Lower leg skin (tissue), 3 donors: ENCODE data around the gene SMAD6.

Experiments used
- POLR2A ChIP-seq, 2 donors: fragments of 450-650 bp; IDR thresholded peaks; one replicate each; pipeline ENCODE4 v1.6.1; 2016 to 2017; ENCODE audit warnings: antibody characterized with exemption in 2 of 2, mild to moderate bottlenecking in 1 of 2, moderate library complexity in 1 of 2
- TF ChIP-seq, protein P1 (sequence below), 3 donors: fragments of 450-650 bp; IDR thresholded peaks; one replicate each; pipeline ENCODE4 v1.5.1; 2016; ENCODE audit warnings: antibody characterized with exemption in 3 of 3, mild to moderate bottlenecking in 3 of 3, moderate library complexity in 2 of 3

DNA sequence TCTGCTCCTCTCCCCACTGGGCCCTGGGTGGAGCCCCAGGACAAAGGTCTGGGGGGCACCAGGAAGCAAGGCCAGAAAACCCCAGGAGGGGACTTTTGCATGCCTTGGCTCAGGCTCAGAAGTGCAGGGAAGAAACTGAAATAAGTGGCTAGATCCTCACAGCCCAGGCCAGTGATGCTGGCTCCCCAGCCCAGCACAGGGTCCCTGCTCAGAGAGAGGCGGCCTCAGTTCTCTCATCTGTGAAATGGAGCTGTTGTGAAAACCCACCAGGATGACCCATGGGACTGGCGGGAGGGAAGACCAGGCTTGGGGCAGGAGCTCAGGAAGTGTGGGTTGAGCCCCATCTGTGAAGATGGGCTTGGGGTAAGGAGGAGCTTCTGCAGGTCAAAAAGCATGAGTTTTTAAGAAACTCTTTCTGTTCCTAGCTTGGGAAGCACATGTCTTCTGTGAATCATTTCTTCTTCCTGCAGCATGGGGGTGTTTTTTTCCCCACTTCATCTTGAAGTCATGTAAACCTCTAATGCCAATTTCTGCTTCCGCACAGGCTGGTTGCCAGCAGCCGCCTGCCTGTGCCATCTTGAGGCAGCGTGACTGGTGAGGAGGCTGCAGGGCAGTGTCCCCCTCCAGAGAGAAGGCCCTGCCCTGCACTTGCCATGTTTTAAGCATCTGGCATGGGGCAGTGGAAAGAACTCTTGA, 118.6 kb downstream of the SMAD6 start:
- no peak for TF ChIP-seq POLR2A (IDR thresholded peaks at IDR 0.05)
- TF ChIP-seq, protein P1, sequence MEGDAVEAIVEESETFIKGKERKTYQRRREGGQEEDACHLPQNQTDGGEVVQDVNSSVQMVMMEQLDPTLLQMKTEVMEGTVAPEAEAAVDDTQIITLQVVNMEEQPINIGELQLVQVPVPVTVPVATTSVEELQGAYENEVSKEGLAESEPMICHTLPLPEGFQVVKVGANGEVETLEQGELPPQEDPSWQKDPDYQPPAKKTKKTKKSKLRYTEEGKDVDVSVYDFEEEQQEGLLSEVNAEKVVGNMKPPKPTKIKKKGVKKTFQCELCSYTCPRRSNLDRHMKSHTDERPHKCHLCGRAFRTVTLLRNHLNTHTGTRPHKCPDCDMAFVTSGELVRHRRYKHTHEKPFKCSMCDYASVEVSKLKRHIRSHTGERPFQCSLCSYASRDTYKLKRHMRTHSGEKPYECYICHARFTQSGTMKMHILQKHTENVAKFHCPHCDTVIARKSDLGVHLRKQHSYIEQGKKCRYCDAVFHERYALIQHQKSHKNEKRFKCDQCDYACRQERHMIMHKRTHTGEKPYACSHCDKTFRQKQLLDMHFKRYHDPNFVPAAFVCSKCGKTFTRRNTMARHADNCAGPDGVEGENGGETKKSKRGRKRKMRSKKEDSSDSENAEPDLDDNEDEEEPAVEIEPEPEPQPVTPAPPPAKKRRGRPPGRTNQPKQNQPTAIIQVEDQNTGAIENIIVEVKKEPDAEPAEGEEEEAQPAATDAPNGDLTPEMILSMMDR (IDR thresholded peaks at IDR 0.05) = no peak
